WERI-Rb-1 (cell line): ENCODE results near the gene MID2.
"Not testable (repeated sequence)": the region's sequence is repeated elsewhere in the genome, so short reads cannot be mapped to it uniquely, and the experiment has no call there.

Source experiments
- DNase-seq: peaks from one replicate; pipeline ENCODE4 v3.0.0-alpha.2; 2020
- H3K27ac ChIP-seq: fragments of 250-450 bp; sonication (Bioruptor Pico); 2 replicates; pipeline ENCODE4 v1.5.1; 2020; ENCODE audit warnings: mild to moderate bottlenecking, moderate library complexity
- H3K27me3 ChIP-seq: fragments of 250-450 bp; sonication (Bioruptor Pico); 2 replicates; pipeline ENCODE4 v1.5.1; 2021; ENCODE audit warnings: mild to moderate bottlenecking, low read depth, moderate library complexity; ENCODE audit not compliant: insufficient read depth, severe bottlenecking
- H3K36me3 ChIP-seq: fragments of 250-450 bp; sonication (Bioruptor Pico); 2 replicates; pipeline ENCODE4 v1.5.1; 2020; ENCODE audit warnings: mild to moderate bottlenecking, moderate library complexity
- H3K4me3 ChIP-seq: 2 replicates; pipeline ENCODE4 v1.5.1; 2011; ENCODE audit warnings: low read depth, mild to moderate bottlenecking, control low read depth, low read length
- H3K9me3 ChIP-seq: fragments of 250-450 bp; sonication (Bioruptor Pico); 2 replicates; pipeline ENCODE4 v1.5.1; 2021; ENCODE audit warnings: mild to moderate bottlenecking, moderate library complexity; ENCODE audit not compliant: severe bottlenecking
- TF ChIP-seq, protein P1 (sequence below): IDR thresholded peaks from 2 replicates; pipeline ENCODE4 v1.5.1; 2011; ENCODE audit warnings: low read depth, mild to moderate bottlenecking, control low read depth, inconsistent platforms, low read length

The MID2 gene

DNA sequence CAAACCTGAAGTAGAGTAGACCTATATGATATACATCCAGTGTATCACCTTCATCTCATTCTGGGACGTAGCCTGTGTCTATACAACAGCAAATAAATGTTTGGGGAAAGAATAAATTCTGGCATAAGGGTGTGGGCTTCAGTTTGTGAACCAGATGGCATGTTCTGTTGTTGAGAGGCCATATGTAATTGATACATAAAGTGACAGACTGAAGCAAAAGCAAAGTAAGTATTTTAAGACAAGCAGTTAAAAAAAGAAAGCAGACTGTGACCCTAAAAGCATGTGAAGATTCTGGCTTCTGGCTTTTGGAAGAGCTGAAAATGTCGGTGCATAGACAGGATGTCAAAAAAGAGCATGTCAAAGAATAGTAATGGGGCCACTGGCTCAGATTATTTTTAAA, 22.9 kb downstream of the MID2 start:
- no peak overlapping the region for H3K4me3 ChIP-seq
- no peaks in the 10 kb centered on the region for H3K36me3 ChIP-seq
- DNase-seq = no peak
- peaks cover 22% of the 10 kb centered on the region for H3K27me3 ChIP-seq
- TF ChIP-seq, protein P1, sequence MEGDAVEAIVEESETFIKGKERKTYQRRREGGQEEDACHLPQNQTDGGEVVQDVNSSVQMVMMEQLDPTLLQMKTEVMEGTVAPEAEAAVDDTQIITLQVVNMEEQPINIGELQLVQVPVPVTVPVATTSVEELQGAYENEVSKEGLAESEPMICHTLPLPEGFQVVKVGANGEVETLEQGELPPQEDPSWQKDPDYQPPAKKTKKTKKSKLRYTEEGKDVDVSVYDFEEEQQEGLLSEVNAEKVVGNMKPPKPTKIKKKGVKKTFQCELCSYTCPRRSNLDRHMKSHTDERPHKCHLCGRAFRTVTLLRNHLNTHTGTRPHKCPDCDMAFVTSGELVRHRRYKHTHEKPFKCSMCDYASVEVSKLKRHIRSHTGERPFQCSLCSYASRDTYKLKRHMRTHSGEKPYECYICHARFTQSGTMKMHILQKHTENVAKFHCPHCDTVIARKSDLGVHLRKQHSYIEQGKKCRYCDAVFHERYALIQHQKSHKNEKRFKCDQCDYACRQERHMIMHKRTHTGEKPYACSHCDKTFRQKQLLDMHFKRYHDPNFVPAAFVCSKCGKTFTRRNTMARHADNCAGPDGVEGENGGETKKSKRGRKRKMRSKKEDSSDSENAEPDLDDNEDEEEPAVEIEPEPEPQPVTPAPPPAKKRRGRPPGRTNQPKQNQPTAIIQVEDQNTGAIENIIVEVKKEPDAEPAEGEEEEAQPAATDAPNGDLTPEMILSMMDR = no peak
- no peaks in the 10 kb centered on the region for H3K9me3 ChIP-seq
- no peak overlapping the region for H3K27ac ChIP-seq

DNA sequence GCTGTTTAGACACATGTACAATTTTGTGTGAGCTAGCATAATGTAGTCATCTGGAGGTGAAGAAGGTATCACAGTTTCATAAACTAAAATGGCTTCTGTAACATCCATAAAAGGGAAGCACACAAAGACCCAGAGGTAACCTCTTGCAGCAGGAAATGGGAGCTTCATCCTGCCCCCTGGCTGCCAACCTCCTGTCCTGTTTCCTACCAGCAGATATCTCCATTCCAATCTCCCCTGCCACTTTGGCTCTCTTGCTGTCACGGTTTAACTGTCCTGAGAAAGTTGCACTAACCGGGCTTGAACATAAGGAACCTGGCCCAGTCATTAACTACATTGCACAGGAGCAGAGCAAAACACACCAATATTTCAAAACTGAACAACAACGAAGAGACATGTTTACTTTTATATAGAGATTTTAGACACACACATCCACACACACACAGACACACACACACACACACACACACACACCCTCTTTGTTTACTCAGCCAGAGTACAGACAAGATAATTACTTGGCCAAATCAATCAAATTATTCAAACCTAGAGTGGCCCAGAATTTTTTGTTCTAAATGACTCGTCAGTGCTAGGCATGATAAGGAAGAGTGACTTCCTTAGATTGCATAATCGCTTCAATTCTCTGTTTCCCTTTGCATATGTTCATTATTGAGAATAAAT, 24.2 kb downstream of the MID2 start:
- TF ChIP-seq, protein P1 = no peak
- Histone ChIP-seq H3K36me3 (no peaks in the 10 kb centered on the region), H3K9me3 (no peaks in the 10 kb centered on the region), H3K27ac (no peak overlapping the region), H3K4me3 (no peak overlapping the region), H3K27me3 (peaks cover 28% of the 10 kb centered on the region)
- no peak for DNase-seq

DNA sequence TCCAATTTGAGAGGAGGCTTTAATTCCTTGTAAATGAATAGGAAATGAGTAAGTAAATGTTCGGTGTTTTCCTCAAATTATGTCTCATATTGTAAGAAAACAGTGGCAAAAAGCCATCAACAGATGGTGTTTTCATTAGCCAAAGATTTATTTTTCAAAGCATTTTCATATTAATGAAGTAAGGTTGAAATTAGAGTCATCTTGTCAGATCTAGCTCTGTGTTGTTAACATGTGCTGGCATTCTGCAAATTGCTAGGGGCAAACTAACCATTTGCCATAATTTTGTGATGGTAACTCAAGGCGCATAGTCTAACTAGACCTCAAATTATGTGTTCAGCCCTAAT, 24.7 kb downstream of the MID2 start:
- H3K4me3 ChIP-seq = no peak overlapping the region
- no peaks in the 10 kb centered on the region for H3K36me3 ChIP-seq
- no peak for DNase-seq
- TF ChIP-seq, protein P1 = no peak
- H3K9me3 ChIP-seq = no peaks in the 10 kb centered on the region
- peaks cover 28% of the 10 kb centered on the region for H3K27me3 ChIP-seq
- H3K27ac ChIP-seq = no peak overlapping the region

DNA sequence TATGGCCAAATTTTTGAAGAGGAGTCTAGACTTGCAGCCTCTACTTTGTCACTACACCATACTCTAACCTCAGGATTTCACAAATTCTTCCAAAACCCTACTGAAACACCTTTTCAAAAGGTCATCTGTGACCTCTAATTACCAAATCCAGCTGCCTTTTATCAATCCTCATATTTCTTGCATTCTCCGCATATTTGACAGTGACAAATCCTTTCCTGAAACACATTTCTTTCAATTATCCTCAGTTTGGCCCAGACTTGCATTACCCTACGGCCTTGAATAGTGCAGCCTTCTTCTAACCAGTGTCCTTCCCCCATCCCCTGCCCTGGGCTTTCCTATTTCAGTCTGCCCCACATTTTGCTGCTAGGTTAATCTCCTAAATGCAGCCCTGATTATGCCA, 25.5 kb downstream of the MID2 start:
- TF ChIP-seq, protein P1 = no peak
- Histone ChIP-seq H3K27ac (no peak overlapping the region), H3K27me3 (peaks cover 30% of the 10 kb centered on the region), H3K4me3 (no peak overlapping the region), H3K36me3 (no peaks in the 10 kb centered on the region), H3K9me3 (no peaks in the 10 kb centered on the region)
- no peak for DNase-seq

DNA sequence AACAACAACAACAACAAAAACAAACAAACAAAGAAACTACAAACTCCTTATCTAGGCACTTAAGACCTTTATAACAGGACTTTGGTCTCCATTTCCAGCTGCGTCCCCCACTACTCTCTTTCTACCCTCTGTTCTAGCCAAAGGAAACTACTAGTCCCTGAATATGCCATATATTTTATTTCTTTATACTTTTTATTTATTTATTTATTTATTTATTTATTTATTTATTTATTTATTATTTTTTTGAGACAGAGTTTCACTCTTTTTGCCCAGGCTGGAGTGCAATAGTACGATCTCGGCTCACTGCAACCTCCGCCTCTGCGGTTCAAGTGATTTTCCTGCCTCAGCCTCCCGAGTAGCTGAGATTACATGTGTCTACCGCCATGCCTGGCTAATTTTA, 26.0 kb downstream of the MID2 start:
- not testable (repeated sequence) for H3K27ac ChIP-seq, H3K9me3 ChIP-seq, H3K4me3 ChIP-seq, H3K36me3 ChIP-seq, DNase-seq
- H3K27me3 ChIP-seq = peaks cover 33% of the 10 kb centered on the region

DNA sequence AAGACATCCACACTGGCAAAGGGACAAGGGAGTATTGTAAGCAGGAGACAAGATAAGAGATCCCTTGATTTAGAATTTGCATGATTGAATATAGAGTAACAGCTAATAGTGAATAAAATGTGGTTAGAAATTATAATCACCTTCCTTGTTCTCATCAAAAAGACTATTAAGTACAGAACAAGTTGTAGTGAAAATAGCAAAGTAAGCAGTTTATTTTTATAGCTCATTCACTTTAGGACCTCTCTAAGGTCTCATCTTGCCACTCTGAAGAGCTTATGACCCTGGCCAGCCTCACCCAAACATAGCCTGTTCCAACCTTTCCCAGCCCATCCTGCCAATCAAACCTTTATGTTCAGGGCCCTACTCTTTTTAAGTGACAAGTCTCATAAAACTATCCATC, 30.6 kb downstream of the MID2 start:
- DNase-seq = no peak
- Histone ChIP-seq H3K36me3 (no peaks in the 10 kb centered on the region), H3K4me3 (no peak overlapping the region), H3K27me3 (peaks cover 26% of the 10 kb centered on the region), H3K27ac (no peak overlapping the region), H3K9me3 (no peaks in the 10 kb centered on the region)
- TF ChIP-seq, protein P1 = no peak

DNA sequence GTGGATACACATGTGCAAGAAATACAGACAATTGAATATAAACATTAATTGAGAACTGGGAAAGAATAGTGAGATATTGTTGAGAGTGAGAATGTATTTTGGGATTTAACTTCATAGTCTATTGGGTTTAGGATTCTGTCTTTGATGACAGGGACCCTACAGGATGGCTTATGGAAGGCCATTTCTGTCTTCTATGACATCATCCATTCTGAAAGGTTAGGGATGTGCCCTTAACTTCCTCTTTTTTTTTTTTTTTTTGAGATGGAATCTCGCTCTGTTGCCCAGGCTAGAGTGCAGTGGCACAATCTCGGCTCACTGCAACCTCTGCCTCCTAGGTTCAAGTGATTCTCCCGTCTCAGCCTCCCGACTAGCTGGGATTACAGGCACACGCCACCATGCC, 31.4 kb downstream of the MID2 start:
- not testable (repeated sequence) for H3K36me3 ChIP-seq, DNase-seq, H3K4me3 ChIP-seq, H3K9me3 ChIP-seq, H3K27ac ChIP-seq
- H3K27me3 ChIP-seq = peaks cover 29% of the 10 kb centered on the region
